Heart left ventricle (tissue), 13 donors: Measurements from ENCODE around the gene CYB5R4.

Experiments used
- POLR2A ChIP-seq, 2 donors: fragments of 450-650 bp; IDR thresholded peaks; one replicate each; pipeline ENCODE4 v1.6.1; 2017; ENCODE audit warnings: antibody characterized with exemption in 2 of 2, mild to moderate bottlenecking in 2 of 2, moderate library complexity in 2 of 2
- TF ChIP-seq, protein P1 (sequence below), 12 donors: fragments of 200-600 bp; sonication (generic) in 4 of 12; IDR thresholded peaks; one replicate each; pipeline versions ENCODE4 v1.5.0 to v1.8.0; 2018 to 2022; ENCODE audit warnings: antibody characterized with exemption in 12 of 12, mild to moderate bottlenecking in 5 of 12
- donor health status: ischemic (EF 13 %, LVEDD 7.1; RV severe dilation, severe dysfunction).
- donor health status: DM: no; HTN: yes; CAD: no.
- donor health status: DM: no; HTN: no; CAD: no.
- donor health status: ischemic (EF 25% LVEDD 6.9; RV normal size, moderate dysfunction).
- donor health status: ischemic (EF 25% LVEDD 5.7; RV mildly dilated, moderate dysfunction).
- donor health status: ischemic (EF 35%, LVEDD 5.7; RV mildly dilated, moderate dysfunction).
- donor health status: nonischemic (EF 11% LVEDD 7.7; RV severe dilation, severe dysfunction).
- donor health status: DM: yes; HTN: yes; CAD: no.
- donor health status: PGD.
- donor health status: ischemic (EF 29% LVEDD 5.4; RV normal size, mild dysfunction).
- donor health status: nonischemic (EF 23%, LVEDD 6.1; RV moderate dilation, normal function).

DNA sequence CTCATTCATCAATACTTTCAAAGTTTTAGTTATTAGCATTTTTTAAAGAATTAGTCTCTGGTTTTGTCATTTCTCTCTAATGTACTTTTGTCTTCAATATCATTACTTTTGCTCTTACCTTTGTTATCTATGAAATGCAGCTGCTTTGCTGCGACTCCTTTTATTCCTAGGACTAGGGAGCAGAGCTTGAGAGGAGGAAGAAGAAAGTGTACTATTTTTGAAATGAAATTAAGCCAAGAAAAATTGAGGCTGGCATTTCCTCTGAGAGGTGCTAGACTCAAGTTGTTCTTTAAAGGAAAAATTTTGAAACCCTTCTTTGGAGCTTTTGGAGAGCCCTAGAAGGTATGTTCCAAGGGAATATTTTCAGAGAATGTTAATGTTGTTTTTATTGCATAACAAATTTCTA lies 125.8 kb downstream of the CYB5R4 start:
- TF ChIP-seq, protein P1, sequence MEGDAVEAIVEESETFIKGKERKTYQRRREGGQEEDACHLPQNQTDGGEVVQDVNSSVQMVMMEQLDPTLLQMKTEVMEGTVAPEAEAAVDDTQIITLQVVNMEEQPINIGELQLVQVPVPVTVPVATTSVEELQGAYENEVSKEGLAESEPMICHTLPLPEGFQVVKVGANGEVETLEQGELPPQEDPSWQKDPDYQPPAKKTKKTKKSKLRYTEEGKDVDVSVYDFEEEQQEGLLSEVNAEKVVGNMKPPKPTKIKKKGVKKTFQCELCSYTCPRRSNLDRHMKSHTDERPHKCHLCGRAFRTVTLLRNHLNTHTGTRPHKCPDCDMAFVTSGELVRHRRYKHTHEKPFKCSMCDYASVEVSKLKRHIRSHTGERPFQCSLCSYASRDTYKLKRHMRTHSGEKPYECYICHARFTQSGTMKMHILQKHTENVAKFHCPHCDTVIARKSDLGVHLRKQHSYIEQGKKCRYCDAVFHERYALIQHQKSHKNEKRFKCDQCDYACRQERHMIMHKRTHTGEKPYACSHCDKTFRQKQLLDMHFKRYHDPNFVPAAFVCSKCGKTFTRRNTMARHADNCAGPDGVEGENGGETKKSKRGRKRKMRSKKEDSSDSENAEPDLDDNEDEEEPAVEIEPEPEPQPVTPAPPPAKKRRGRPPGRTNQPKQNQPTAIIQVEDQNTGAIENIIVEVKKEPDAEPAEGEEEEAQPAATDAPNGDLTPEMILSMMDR (IDR thresholded peaks at IDR 0.05): no peak
- no peak for TF ChIP-seq POLR2A (IDR thresholded peaks at IDR 0.05)
